K562 (cell line): ENCODE results near the gene ZNF85. TPM values are rescaled to one million over a fixed set of nuclear protein-coding genes. Genes with fewer than 3 reads are reported as not detected.

ENCODE experiments used
- ATAC-seq: fragments of 200-7000 bp; cut with Tn5 transposase; 3 replicates; pipeline ENCODE4 v1.9.1; 2020; ENCODE audit warnings: moderate library complexity
- BruUV-seq: library from RNA; stranded (reverse); fragments of 400-500 nt; replicated peaks from 2 replicates; lab custom pipeline; 2021; lab: Mats Ljungman, UMichigan
- CTCF ChIA-PET: fragments of 300-600 bp; formaldehyde crosslinking; extraction: SDS; loops from one replicate; lab custom pipeline; 2021; ENCODE audit warnings: low intra/inter-chr PET ratio; lab: Yijun Ruan, JAX
- POLR2A ChIA-PET: fragments of 300-600, 350-650 bp; sonication (Branson Sonifier 250); formaldehyde crosslinking; extraction: SDS; loops from one replicate; lab custom pipeline; 2021; ENCODE audit warnings: antibody characterized with exemption, inconsistent platforms; lab: Yijun Ruan, JAX
- DNase-seq, 4 experiments: peaks; one replicate each; pipeline versions ENCODE4 v3.0.0 to v3.0.0-alpha.2; 2011 to 2018; ENCODE audit warnings: low spot score in 3 of 4, mixed read lengths in 3 of 4; ENCODE audit errors: extremely low read depth in 1 of 4
- FAIRE-seq: peaks from 2 replicates; lab custom pipeline; 2011; peaks lifted over from hg19 to GRCh38; lab: Jason Lieb, UNC
- H2AFZ ChIP-seq: 2 replicates; pipeline ENCODE4 v1.6.0; 2011; ENCODE audit warnings: low read depth, low read length, control low read depth, inconsistent platforms
- H3K27ac ChIP-seq: fragments of 200-600 bp; 3 replicates; pipeline ENCODE4 v1.8.0; 2011; ENCODE audit warnings: low read depth, mild to moderate bottlenecking, control low read depth, inconsistent platforms, low read length, moderate library complexity, mixed read lengths; ENCODE audit errors: extremely low read depth
- H3K27me3 ChIP-seq, 2 experiments: fragments of 300-600 bp in 1 of 2; 2 replicates in 1 of 2; 3 replicates in 1 of 2; pipeline versions ENCODE4 v1.6.0 to v1.8.0; 2011; ENCODE audit warnings: inconsistent platforms in 2 of 2, low read length in 2 of 2, mild to moderate bottlenecking in 1 of 2, mixed read lengths in 1 of 2, moderate library complexity in 1 of 2; ENCODE audit not compliant: control insufficient read depth in 2 of 2, insufficient read depth in 2 of 2
- H3K36me3 ChIP-seq: fragments of 300-600 bp; 3 replicates; pipeline ENCODE4 v1.8.0; 2011; ENCODE audit warnings: mild to moderate bottlenecking, low read length, inconsistent platforms; ENCODE audit not compliant: control insufficient read depth, insufficient read depth
- H3K4me1 ChIP-seq, 2 experiments: fragments of 200-600 bp in 1 of 2; replicated peaks in 1 of 2; 2 replicates in 1 of 2; 3 replicates in 1 of 2; pipeline versions ENCODE4 v1.5.1 to v1.8.0; 2011; ENCODE audit warnings: inconsistent platforms in 2 of 2, low read length in 2 of 2, mild to moderate bottlenecking in 1 of 2, mixed read lengths in 1 of 2, moderate library complexity in 1 of 2; ENCODE audit not compliant: control insufficient read depth in 2 of 2, insufficient read depth in 2 of 2
- H3K4me2 ChIP-seq: 2 replicates; pipeline ENCODE4 v1.6.1; 2011; ENCODE audit warnings: low read length, control low read depth, inconsistent platforms, mixed read lengths; ENCODE audit not compliant: insufficient read depth
- H3K4me3 ChIP-seq: fragments of 200-600 bp; sonication (generic), shearing (Covaris generic); 2 replicates; pipeline ENCODE4 v1.5.1; 2016; ENCODE audit warnings: control low read depth, inconsistent platforms
- H3K79me2 ChIP-seq: fragments of 200-600 bp; 3 replicates; pipeline ENCODE4 v1.8.0; 2011; ENCODE audit warnings: low read length, inconsistent platforms; ENCODE audit not compliant: control insufficient read depth, insufficient read depth
- H3K9ac ChIP-seq, 2 experiments: 2 replicates each; pipeline versions ENCODE4 v1.6.0 to v1.6.1; 2011; ENCODE audit warnings: low read depth in 2 of 2, low read length in 2 of 2, control low read depth in 1 of 2, inconsistent platforms in 1 of 2, mild to moderate bottlenecking in 1 of 2, mixed read lengths in 1 of 2; ENCODE audit not compliant: insufficient read depth in 1 of 2
- H3K9me1 ChIP-seq: one replicate; pipeline ENCODE4 v1.6.0; 2011; ENCODE audit warnings: inconsistent platforms, mild to moderate bottlenecking, low read length, moderate library complexity; ENCODE audit not compliant: control insufficient read depth, insufficient read depth
- H3K9me3 ChIP-seq: replicated peaks from 2 replicates; pipeline ENCODE4 v1.5.1; 2011; ENCODE audit warnings: low read depth, low read length, inconsistent platforms; ENCODE audit not compliant: control insufficient read depth, insufficient read depth
- H4K20me1 ChIP-seq: replicated peaks from 2 replicates; pipeline ENCODE4 v1.6.1; 2011; ENCODE audit warnings: low read length, inconsistent platforms, mixed read lengths; ENCODE audit not compliant: control insufficient read depth, insufficient read depth
- ARHGAP35 ChIP-seq: fragments of 450-650 bp; IDR thresholded peaks from 2 replicates; pipeline ENCODE4 v1.6.1; 2018; ENCODE audit not compliant: partially characterized antibody
- CBFA2T2 ChIP-seq: fragments of 450-650 bp; conservative IDR thresholded peaks from 2 replicates; pipeline ENCODE4 v1.6.1; 2017; ENCODE audit warnings: mild to moderate bottlenecking
- EGR1 ChIP-seq: fragments of 450-650 bp; conservative IDR thresholded peaks from 2 replicates; pipeline ENCODE4 v1.6.1; 2017; ENCODE audit warnings: mild to moderate bottlenecking
- ETV1 ChIP-seq: fragments of 450-650 bp; conservative IDR thresholded peaks from 2 replicates; pipeline ENCODE4 v1.6.1; 2016; ENCODE audit warnings: missing genetic modification characterization, control low read depth, low read depth, missing compliant biosample characterization
- MED1 ChIP-seq: sonication (generic); formaldehyde crosslinking; IDR thresholded peaks from 2 replicates; pipeline ENCODE4 v1.8.1; 2023; ENCODE audit warnings: missing genetic modification reagents, borderline replicate concordance
- TGIF2 ChIP-seq: sonication (generic); formaldehyde crosslinking; IDR thresholded peaks from 2 replicates; pipeline ENCODE4 v1.8.1; 2022; ENCODE audit warnings: mild to moderate bottlenecking, missing genetic modification reagents, moderate library complexity
- ZNF124 ChIP-seq: sonication (generic); formaldehyde crosslinking; IDR thresholded peaks from 2 replicates; pipeline ENCODE4 v1.8.1; 2022; ENCODE audit warnings: missing genetic modification reagents
- ZNF134 ChIP-seq: fragments of 250-450 bp; sonication (Bioruptor Pico); conservative IDR thresholded peaks from 2 replicates; pipeline ENCODE4 v1.4.0; 2020
- WGBS: fragments of 100-300 bp; shearing (Covaris generic); methylation state at CpG from one replicate; pipeline ENCODE4 v1.1.6; 2016; ENCODE audit warnings: low coverage, mixed read lengths; ENCODE audit not compliant: insufficient coverage; ENCODE audit errors: missing lambda C conversion rate; 5-methylcytosine and 5-hydroxymethylcytosine counted together
- in situ Hi-C: fragments of 300-500 bp; cut with MboI; formaldehyde crosslinking; loops from 4 replicates; pipeline ENCODE4 v1.15.0; 2018; ENCODE audit warnings: inconsistent platforms, mixed read lengths
- intact Hi-C: fragments of 100-400 bp; cut with micrococcal nuclease; formaldehyde crosslinking; loops from 2 replicates; pipeline ENCODE4 v1.14.2; 2022
- polyA plus RNA-seq, 8 experiments: library from polyadenylated mRNA; depleted of rRNA in 4 of 8; stranded (reverse) in 5 of 8; unstranded in 3 of 8; fragments of >200 nt; fragmentation: Nextera tagmentation in 2 of 8; fragmentation: Illumina TruSeq in 1 of 8; extraction: Ambion mirVana in 2 of 8; extraction: Trizol in 1 of 8; gene quantifications; 2 replicates each; pipeline versions ENCODE4 v1.2.1 to v1.2.3, GENCODE V29; 2011 to 2014; ENCODE audit warnings: inconsistent platforms in 1 of 8, missing spikeins in 1 of 8
- total RNA-seq, 7 experiments: library from RNA; depleted of rRNA in 6 of 7; stranded (reverse); fragments of >200 nt in 6 of 7; fragmentation: Illumina TruSeq in 2 of 7; extraction: Trizol in 2 of 7; gene quantifications; 2 replicates each; pipeline versions ENCODE4 v1.2.1 to v1.2.3, GENCODE V29; 2011 to 2021; ENCODE audit warnings: low replicate concordance in 1 of 7

The ZNF85 gene
- total and polyA plus RNA-seq, 9 of the 15 experiments (the other 6 are each of a cell fraction or from before 2014, with no cell fraction given): 0.41 to 1.7 (median 0.92) TPM

GRCh38 chr19:20879501-20879900 lies 43.5 kb upstream of the ZNF85 start:
- ATAC-seq (no peak), DNase-seq (no peak), FAIRE-seq (no peak)
- H3K27me3 ChIP-seq: no peaks in the 10 kb centered on the region
- intact Hi-C loops (no loop called here), in situ Hi-C loops (no loop called here)
- H3K4me1 ChIP-seq: no peaks in the 10 kb centered on the region
- no peaks in the 10 kb centered on the region for H4K20me1 ChIP-seq
- H3K27ac ChIP-seq: no peak overlapping the region
- H3K9me1 ChIP-seq: no peaks in the 10 kb centered on the region
- H3K36me3 ChIP-seq: no peaks in the 10 kb centered on the region
- no peak overlapping the region for H2AFZ ChIP-seq
- H3K79me2 ChIP-seq: no peaks in the 10 kb centered on the region
- BruUV-seq: no TSS peak
- H3K4me3 ChIP-seq: no peak overlapping the region
- ChIA-PET POLR2A (no interaction called here), CTCF (no interaction called here)
- H3K4me2 ChIP-seq: no peak overlapping the region
- no peak overlapping the region for H3K9ac ChIP-seq
- no peak for TF ChIP-seq MED1
- 0% methylated on average over 1 of the region's 1 CpG for WGBS
- peaks cover 6% of the 10 kb centered on the region for H3K9me3 ChIP-seq

GRCh38 chr19:20912973-20913372 lies 10.1 kb upstream of the ZNF85 start:
- POLR2A ChIA-PET: no interaction called here
- WGBS: 0% methylated on average over 3 of the region's 3 CpGs
- no peak for ATAC-seq

More at GRCh38 chr19:20912973-20913372, 10.1 kb upstream of the ZNF85 start:
- Histone ChIP-seq H3K4me1 (no peaks in the 10 kb centered on the region), H3K9me3 (no peaks in the 10 kb centered on the region; the same call in 1 of the 2 replicates), H2AFZ (no peak overlapping the region), H3K9me1 (no peaks in the 10 kb centered on the region), H3K4me3 (no peak overlapping the region), H3K27me3 (no peaks in the 10 kb centered on the region), H3K79me2 (no peaks in the 10 kb centered on the region), H4K20me1 (no peaks in the 10 kb centered on the region), H3K9ac (no peak overlapping the region), H3K27ac (no peak overlapping the region), H3K4me2 (no peak overlapping the region), H3K36me3 (no peaks in the 10 kb centered on the region)
- no TSS peak for BruUV-seq
- DNase-seq (no peak), FAIRE-seq (no peak)
- TF ChIP-seq EGR1: no peak
- no peak for TF ChIP-seq ETV1 (tag)
- TF ChIP-seq CBFA2T2: no peak
- no peak for TF ChIP-seq TGIF2 (CRISPR knock-in tag)
- no peak for TF ChIP-seq ZNF134
- TF ChIP-seq ZNF124 (CRISPR knock-in tag): no peak
- no peak for TF ChIP-seq ARHGAP35
- intact Hi-C loops: no loop called here
- CTCF ChIA-PET: no interaction called here
- in situ Hi-C loops: no loop called here
